HG03575 (cell line): ENCODE data around the gene HTRA3.

Experiments
- ATAC-seq: cut with Tn5 transposase; IDR thresholded peaks from one replicate; pipeline ENCODE4 v1.9.1; 2021; ENCODE audit not compliant: unreplicated experiment, insufficient number of reproducible peaks, low FRiP score; ENCODE audit errors: extremely low read depth

The HTRA3 gene

DNA sequence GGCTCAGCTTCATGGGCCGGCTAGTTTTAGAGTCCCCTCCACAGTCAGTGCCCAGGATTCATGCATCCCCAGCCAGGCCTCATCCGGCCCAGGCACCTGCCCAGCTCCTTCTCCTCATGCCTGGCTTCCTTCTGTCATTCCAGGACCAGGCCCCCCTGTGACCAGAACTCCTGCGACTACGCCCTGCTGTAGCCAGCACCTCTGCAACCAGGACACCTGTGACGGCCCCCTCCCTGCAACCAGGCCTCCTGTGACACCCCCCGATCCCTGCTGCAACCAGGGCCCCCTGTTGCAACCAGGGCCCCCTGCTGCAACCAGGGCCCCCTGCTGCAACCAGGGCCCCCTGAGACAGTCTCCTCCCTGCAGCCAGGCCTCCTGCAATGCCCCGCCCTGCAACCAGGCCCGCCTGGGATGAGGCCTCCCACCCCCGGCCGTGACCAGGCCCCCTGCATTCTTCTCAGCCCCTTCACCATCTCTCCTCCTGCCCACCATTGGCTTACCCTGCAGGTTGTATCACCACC lies 46.8 kb downstream of the HTRA3 start:
- ATAC-seq: no peak

DNA sequence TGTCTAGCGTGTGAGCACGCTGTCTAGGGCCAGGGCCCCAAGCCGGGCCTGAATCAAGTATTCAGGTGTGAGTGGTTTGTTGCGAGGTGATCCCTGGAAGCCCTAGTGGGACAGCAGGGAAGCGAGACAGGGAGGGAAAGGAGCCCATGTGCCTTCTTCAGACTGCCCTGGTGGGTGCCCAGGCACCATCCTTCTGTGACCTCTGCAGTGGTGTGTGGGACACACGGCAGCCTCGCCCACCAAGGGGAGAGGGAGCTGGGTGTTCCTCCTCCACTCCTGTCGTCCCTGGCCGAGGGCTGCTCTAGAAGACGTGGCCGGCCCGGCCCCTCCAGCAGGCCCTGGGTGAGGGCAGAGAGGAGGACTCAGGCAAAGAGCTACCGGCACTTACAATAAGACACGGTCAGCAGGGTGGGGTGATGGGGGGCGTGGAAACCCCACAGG lies 47.4 kb downstream of the HTRA3 start:
- ATAC-seq: no peak

DNA sequence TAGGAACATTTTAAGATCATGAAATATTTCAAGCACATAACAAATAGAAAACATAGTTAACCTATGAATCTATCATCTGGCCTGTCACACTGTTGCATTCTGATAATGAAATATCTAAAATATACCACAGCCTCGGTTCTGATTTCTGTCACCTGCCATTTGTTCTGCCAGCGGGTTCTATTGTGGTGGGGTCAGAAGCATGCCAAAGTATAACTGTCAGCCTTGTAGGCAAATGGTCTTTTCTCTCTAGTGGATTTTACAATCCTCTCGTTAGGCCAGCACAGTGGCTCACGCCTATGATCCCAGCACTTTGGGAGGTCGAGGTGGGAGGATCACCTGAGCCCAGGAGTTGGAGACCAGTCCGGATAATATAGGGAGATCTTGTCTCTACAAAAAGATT lies 47.9 kb downstream of the HTRA3 start:
- no peak for ATAC-seq

DNA sequence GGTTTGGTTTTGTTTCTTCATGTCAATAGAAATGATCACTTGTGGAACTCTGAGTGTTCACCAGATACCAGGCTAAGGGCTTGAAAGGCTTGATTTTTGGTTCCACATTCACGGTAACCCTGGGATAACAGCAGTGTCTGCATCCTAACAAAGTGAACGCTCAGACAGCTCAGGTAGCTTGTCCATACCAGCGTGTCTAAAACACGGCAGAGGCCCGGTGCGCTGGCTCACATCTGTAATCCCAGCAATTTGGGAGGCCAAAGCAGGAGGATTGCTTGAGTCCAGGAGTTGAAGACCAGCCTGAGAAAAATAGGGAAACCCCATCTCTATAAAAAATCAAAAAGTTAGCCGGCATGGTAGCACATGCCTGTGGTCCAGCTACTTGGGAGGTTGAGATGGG lies 49.0 kb downstream of the HTRA3 start:
- no peak for ATAC-seq

DNA sequence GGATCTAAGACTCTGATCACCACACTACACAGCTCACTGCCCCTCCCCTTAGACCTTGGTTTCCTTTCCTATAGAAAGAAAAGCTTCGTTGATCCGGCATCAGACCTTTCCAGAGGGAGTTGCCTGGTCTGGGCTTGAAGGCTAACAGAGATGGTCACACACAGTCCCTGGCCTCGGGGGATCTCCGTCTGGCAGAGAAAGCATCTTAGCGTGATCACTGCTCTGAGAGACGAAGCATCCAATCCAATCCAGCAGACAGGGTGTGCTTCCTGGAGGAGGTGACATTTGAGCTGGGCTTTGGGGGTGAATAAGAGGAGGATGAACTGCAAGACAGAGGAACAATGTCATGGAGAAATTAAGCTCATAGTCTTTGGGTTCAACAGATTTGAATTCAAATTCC lies 49.5 kb downstream of the HTRA3 start:
- no peak for ATAC-seq

DNA sequence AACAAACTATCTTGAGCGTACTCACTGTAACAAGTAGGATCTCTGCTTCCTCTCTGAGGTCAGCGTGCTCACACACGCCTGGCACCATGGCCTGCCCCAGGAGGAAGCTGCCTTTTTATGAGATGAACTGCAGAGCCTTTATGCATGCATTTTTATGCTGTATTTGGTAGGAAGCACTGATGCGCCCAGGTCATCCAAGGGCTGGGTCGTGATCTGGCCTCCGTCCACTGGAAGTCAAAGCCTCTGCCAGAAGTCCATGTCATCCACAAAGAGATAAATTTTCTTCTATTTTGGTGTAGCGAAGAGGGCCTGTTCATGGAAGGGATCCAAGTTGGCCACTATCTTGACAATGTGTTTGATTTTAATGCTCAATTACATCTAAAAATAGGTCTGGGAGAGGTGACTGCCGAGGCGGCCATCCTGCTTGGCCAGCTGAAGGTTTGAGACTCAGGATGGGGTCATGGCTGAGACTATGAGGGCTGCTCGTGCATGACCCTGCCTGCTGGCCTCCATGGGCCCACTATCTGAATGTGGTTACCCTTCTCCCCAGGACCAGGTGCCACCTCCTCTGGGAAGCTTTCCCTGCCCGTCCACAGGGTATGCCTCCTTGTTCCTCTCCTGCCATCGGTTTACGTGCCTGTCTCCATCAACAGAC lies 50.3 kb downstream of the HTRA3 start:
- ATAC-seq: no peak

DNA sequence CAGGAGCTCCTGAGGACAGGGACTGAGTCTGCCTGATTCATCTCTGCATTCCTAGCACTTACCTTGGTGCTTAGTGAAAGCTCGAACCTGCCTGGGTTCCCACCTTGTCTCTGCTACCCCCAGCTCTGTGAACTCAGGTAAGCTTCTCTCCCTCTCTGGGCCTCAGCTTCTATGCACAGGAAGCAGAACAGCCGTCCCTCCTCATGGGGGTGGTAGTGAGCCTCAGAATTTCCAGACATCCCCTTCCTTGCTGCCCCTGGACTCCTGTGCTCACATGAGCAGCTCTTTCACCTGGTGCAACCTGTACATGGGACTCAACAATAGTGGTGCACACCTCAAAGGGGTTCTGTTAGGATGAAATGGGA lies 50.8 kb downstream of the HTRA3 start:
- no peak for ATAC-seq

DNA sequence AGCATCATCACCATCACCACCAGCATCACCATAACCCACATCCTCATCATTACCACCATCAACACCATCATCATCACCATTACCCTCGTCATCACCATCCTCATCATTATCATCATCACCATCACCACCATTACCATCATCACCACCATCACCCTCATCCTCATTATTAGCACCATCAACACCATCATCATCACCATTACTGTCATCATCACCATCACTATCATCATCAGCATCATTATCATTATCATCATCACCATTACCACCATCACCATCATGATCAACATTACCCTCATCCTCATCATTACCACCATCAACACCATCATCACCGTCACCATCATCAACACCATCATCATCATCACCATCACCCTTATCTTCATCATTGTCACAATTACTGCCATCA lies 51.7 kb downstream of the HTRA3 start:
- no peak for ATAC-seq

DNA sequence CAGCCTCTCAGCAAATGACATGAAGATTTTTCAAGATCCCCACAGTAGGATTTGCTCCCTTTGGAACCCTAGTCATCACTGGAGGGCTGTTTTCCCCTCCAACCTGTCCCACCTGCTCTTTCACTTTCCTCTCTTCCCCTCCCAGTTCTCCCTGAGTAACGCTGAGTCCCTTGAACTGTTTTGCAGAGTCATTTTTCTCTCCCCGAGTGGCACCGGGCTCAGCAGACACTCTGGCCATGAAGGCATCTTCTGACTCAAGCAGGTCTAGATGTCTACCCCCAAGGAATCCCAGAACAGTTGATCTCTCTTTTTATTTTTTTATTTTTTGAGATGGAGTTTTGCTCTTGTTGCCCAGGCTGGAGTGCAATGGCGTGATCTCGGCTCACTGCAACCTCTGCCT lies 52.2 kb downstream of the HTRA3 start:
- no peak for ATAC-seq

DNA sequence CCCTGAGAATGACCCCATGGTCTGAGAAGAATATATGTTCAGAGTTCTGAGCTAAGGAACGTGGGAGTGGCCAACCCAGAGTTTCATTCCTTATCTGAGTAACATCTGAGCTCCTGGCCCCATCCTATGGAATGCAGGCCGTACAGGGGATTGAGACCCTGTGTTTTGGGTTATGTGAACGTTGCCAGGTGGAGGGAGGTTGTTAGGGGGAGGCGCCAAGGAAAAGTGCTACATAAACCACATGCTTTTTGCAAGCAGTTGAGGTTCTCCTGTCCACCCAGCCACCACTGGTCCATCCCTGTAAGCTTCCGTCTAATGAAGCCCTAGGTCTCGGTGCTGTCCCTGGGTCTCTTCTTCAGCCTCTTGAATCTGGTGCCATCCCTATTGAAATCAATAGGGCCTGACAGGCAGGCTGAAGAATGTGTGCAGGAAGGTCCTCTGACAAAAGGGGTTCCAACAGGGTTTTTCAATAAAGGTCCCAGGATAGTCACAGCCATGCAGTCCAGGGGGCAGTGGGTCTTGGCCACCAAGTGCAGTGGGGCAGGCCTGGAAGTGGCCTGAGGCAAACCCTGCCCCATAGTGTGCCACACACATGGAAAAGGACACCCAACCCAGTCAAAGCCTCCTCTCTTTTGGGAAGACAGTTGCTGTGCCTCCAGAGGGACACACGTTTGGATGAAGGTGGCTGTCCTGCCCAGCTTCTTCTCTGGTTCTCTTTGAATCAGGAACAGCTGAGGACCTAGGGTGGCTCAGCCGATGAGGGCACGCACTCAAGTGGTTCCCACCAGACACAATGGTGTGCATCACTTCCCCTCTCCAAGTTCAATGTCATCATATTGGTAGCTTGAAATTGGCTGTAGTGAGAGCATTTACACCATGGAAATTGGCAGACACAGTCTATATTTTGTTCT lies 53.5 kb downstream of the HTRA3 start:
- no peak for ATAC-seq

DNA sequence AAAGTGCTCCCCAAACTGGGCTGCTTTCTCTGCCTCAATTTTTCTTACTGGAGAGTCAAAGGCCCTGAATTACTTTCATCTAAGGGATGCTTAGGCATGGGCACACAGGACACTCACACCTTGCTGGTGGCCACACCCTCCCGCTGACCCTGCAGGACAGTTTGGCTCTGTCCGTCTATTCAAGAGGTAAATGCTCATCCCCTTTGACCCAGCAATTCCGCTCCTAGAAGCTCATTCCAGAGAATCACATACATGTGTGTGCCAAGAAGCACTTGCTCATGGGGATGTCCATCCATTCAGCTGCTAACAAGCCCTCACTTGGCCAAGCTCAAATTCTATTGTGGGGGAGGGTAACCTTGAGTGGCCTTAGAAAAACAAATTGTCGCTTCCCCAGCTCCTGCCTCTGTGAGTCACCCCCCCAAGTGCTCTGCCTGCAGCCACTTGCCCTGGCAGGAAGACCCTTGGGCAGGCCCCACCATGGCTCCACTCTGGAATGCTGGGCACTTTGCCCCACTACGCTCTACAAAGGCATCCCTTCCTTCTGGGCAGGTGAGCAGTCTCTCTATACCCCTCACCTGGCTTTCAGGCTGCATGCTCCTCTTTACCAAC lies 54.5 kb downstream of the HTRA3 start:
- ATAC-seq: no peak

DNA sequence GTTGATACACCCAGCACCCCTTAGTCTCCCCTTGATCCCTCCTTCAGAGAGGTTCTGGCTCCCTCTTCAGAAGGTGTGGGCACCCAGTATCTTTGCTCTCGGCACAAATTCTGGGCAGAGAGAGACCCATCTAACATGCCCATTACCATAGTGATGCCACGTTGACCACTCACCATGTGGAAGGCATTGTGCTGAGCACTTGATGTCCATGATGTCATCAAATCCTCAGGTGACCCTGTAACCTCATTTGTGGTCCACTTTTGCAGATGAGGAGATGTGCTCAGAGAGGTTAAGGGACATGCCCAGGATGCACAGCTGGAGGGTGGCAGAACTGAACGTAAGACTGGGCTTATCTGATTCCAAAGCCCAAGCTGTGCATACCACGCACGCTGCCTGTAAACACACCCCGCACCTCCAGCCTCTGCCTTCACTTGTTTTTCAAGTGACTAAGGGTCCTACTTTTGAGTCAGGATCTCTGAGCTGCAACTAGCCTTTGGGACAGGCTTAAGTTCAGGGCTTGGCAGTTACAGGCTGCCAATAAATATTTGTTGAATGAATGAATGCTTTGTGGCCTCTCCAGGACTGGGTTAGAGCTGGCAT lies 55.2 kb downstream of the HTRA3 start:
- ATAC-seq: no peak

DNA sequence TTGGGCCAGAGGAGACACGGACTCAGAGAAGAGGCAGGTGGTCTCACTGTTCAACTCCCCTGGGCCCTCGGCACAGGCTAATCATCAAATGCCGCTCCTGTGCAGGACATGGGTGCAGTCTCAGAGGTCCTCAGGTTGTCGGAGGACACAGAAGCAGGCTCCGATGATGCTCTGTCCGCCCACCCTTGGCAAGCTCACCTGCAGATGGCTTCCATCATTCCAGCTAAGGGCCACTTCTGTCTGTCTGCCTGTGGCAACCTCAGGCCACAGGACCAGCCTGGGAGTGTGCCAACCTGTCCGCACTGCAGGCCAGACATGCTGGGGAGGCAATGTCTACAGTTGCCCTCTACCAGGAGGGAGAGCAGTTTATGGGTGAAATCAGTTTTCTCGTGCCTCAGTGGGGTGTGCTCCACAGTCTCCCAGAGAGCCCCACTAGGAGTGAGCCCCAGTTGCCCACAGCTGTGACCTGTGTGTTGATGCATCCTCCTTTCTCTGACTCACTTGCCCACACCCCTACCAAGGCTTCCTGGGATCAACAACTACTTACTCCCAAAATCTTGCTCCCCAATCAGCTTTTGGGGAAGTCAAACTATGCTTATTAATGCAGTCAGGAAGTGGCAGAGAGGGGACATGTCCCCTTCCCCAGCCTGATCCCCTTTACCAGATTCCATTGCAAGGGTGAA lies 55.9 kb downstream of the HTRA3 start:
- no peak for ATAC-seq

DNA sequence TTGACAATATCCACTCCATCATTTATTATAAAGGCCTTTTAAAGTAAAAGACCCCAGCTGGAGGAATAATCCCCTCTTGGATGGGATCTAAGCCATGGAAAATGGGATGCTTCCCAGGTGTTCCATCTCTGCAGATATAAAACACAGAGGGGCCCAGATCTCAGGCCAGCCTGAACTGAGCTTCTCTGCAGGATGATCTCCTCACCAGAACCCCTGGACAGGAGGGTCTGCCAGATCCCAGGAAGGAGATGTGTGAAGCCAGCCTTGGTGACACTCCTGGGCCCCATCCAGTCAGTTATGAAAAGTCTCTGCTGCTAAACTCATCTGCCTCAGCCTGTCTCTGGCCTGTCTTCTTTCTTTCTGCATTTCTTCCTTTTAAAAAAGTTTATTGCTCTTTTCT lies 56.7 kb downstream of the HTRA3 start:
- ATAC-seq: no peak

DNA sequence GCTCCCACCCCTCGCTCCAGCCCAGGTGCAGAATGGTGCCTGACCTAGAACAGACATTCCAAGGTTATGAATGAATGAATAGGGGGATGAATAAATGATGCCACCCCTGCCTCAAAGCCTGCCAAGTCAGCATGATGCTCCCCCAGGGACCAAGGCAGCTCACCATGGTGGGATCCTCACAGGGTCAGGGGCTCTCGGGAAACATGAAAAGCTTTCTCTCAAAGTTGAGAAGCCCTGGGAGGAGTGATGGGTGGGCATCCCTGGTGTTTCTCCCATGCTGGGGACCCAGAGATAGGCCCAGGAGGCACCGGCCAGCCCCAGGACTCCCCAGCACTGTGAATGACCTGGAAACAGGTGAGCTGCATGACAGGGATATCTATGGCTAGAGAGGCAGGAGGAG lies 58.9 kb downstream of the HTRA3 start:
- ATAC-seq: no peak

DNA sequence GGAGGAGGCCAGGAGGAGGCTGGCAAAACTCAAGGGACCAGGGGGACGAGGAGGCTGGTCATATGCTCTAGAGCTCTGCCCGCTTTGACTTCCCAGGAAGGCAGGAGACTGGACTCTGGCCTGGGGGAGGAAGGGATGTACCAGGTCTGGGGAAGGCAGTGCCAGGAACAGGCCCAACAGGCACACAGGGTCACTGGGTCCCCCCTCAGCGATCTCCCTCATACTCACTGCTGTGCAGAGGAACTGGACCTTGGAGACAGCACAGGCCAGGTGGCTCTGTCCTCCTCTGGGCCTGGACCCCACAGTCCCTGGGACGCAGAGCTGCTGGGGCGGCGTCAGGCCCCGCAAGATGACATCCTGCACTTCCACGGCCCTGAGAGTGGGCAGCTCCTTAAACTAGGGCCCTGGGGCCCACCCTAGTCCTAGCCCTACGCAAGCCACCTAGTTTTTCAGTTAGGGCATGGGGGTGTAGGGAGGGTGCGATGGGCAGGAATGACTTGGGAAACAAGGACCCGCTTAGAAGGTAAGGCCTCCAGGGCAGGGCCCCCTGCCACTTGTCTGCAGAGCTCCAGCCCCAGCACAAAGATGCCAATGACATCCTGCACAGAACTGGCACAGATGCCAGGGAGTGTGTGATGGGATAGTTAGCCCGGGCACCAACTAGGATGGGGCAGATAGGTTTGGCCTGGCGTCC lies 59.5 kb downstream of the HTRA3 start:
- ATAC-seq: no peak

DNA sequence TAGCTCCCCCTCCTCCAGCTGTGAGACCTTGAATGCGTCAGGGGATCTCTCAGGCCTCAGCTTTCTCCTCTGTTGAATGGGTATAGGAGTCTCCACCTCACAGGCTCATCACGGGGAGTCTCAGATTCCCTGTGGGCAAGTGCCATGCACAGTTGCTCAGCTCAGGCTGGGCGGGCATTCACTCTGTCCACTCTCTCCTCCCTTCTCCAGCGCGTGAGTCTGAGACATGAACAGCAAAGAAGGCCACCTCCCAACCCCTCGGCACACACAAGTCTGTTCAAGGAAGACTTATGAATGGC lies 60.0 kb downstream of the HTRA3 start:
- no peak for ATAC-seq

DNA sequence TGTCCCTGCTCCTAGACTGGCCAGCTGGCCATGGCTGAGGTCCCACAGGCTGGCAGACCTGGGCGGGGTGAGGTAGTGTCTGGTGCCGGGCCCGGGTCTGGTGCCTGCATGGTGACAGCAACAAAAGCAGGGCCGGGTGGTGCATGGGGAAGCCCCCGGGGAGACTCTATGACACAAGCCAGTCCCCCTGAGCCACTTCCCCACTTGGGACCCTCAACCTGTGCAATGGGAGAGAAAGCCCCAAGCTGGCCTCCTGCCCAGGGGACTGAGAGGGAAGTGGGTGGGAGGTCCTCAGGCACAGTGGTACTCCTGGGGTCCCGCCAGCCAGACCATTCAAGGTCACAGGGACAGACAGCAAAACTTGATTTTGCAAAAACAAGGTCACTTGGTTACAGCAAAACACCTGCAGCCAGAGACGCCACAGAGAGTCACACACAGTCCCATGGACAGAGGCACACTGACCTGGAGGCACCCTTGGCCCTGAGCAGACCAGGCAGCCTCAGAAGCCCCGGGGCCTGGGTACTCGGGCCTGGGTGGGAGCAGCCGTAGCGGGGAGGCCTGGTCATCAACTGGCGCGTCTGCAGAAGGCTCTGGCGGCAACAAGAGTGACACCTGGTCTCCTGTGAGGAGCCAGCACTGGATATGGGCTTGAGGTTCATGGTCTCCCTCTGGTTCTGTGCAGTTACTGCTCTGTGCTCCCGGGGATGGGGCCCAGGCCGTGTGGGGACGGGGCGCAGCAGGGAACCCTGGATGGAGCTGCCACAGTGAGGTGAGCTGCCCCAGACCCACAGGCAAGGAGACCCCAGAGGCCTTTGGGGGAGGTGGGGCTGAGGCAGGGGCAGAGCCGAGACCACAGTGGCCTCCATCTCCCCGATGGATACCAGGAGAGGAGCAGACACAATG lies 60.6 kb downstream of the HTRA3 start:
- no peak for ATAC-seq
